Retinal pigment epithelial cell (primary cell): ENCODE results near the gene ANAPC5.

Source experiments
- DNase-seq: peaks from one replicate; pipeline ENCODE4 v3.0.0-alpha.2; 2010; ENCODE audit warnings: low read depth
- H3K4me3 ChIP-seq: 2 replicates; pipeline ENCODE4 v1.5.1; 2011; ENCODE audit warnings: mild to moderate bottlenecking, low read length, control low read depth, moderate library complexity
- TF ChIP-seq, protein P1 (sequence below): conservative IDR thresholded peaks from 2 replicates; pipeline ENCODE4 v1.5.1; 2011; ENCODE audit warnings: low read depth, low read length, control low read depth, inconsistent platforms

Gene ANAPC5

GRCh38 chr12:121345151-121345815 is 6.9 kb downstream of the ANAPC5 start:
- no peak overlapping the region for H3K4me3 ChIP-seq
- TF ChIP-seq, protein P1, sequence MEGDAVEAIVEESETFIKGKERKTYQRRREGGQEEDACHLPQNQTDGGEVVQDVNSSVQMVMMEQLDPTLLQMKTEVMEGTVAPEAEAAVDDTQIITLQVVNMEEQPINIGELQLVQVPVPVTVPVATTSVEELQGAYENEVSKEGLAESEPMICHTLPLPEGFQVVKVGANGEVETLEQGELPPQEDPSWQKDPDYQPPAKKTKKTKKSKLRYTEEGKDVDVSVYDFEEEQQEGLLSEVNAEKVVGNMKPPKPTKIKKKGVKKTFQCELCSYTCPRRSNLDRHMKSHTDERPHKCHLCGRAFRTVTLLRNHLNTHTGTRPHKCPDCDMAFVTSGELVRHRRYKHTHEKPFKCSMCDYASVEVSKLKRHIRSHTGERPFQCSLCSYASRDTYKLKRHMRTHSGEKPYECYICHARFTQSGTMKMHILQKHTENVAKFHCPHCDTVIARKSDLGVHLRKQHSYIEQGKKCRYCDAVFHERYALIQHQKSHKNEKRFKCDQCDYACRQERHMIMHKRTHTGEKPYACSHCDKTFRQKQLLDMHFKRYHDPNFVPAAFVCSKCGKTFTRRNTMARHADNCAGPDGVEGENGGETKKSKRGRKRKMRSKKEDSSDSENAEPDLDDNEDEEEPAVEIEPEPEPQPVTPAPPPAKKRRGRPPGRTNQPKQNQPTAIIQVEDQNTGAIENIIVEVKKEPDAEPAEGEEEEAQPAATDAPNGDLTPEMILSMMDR = no peak

DNA sequence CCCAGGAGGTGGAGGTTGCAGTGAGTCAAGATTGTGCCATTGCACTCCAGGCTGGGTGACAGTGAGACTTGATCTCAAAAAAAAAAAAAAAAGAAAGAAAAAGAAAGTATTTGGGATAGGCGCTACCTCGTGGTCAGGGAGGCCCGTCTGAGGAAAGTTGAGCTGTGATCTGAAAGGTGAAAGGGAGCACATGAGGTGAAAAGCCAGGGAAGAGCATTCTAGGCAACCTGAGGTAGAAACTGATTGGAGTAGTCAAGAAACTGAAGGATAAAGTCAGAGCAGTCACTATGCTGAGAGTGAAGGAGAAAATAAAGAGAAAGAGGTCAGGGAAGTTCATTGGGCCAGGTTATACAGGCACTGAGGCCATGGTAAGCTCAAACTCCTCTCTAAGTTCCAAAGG is 7.7 kb downstream of the ANAPC5 start:
- DNase-seq = no peak
- no peak overlapping the region for H3K4me3 ChIP-seq
- TF ChIP-seq, protein P1 = no peak

More at GRCh38 chr12:121345151-121345815, 6.9 kb downstream of the ANAPC5 start:
- DNase-seq = no peak

DNA sequence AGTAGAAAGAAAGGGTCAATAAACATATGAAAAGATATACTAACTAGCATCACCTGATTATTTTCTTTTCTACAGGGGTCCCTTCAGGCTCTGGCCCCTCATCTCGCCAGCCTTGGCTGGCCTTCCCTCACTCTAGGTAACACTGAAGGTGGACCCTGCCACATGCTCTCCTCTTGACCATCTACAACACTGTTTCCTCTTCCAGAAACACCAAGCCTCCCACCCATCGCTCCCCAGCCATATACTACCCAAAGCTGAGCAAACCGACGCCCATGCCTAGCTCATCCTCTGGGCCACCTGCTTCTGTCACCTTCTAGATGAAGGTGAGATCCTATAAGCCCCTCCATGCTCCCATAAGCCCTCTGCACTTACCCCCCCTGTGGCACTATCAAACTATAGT is 14.8 kb downstream of the ANAPC5 start:
- TF ChIP-seq, protein P1 = no peak
- no peak for DNase-seq
- no peak overlapping the region for H3K4me3 ChIP-seq

- DNase-seq = peak; percentile 29
- TF ChIP-seq, protein P1 = peak; percentile 93
Observed at GRCh38 chr12:121334513-121335343, 17.5 kb downstream of the ANAPC5 start.

GRCh38 chr12:121333747-121334146 is 18.5 kb downstream of the ANAPC5 start:
- TF ChIP-seq, protein P1 = no peak
- no peak overlapping the region for H3K4me3 ChIP-seq
- no peak for DNase-seq

More at GRCh38 chr12:121334513-121335343, 17.5 kb downstream of the ANAPC5 start:
- H3K4me3 ChIP-seq = no peak overlapping the region

DNA sequence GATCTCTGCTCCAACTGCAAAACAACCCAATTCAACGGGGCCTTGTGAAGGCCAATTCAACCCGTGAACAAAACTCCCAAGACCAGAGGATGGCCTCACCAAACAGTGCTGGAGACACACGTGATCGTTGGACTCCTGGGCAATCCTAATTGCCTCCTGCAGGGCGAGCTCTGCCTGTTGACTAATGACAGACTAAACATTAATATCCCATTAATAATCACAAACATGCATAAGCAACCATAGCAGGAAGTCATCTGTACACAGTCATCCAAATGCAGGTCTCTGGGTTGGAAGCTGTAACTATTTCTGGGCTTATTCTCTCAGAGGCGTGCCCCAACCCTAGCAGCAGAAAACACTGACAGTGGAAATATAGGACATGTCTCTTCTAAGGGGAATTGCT is 21.0 kb downstream of the ANAPC5 start:
- TF ChIP-seq, protein P1 = no peak
- no peak for DNase-seq
- no peak overlapping the region for H3K4me3 ChIP-seq
